Nucleus accumbens (tissue), 56 donors: ENCODE data around the gene SPARC.

Experiments
- DNase-seq, 56 donors: peaks; one replicate each; lab custom pipeline; 2025; lab: John Stamatoyannopoulos, UW

The SPARC gene

GRCh38 chr5:151631941-151632340 is 54.8 kb downstream of the SPARC start:
- no peak for DNase-seq

- no peak for DNase-seq
Measured at GRCh38 chr5:151630088-151630487, 56.6 kb downstream of the SPARC start.

- no peak for DNase-seq
Measured at GRCh38 chr5:151628112-151628823, 58.4 kb downstream of the SPARC start.

- DNase-seq = no peak
Measured at GRCh38 chr5:151627650-151628049, 59.1 kb downstream of the SPARC start.

- DNase-seq = no peak
Measured at GRCh38 chr5:151625285-151625684, 61.4 kb downstream of the SPARC start.

- DNase-seq = peak in 2 of 56 donors; percentile 13 to 25
Measured at GRCh38 chr5:151624476-151624875, 62.2 kb downstream of the SPARC start.

GRCh38 chr5:151622367-151623088 is 64.2 kb downstream of the SPARC start:
- DNase-seq = no peak

GRCh38 chr5:151620461-151620840 is 66.3 kb downstream of the SPARC start:
- DNase-seq = no peak

- DNase-seq = no peak
Measured at GRCh38 chr5:151619812-151620460, 66.8 kb downstream of the SPARC start.

GRCh38 chr5:151618907-151619306 is 67.8 kb downstream of the SPARC start:
- DNase-seq = no peak

- no peak for DNase-seq
Measured at GRCh38 chr5:151617841-151618710, 68.6 kb downstream of the SPARC start.

- DNase-seq = peak in 2 of 56 donors; percentile 9 to 12
Measured at GRCh38 chr5:151617383-151617840, 69.3 kb downstream of the SPARC start.

- peak in 4 of 56 donors; percentile 14 to 31 (median 21) for DNase-seq
Measured at GRCh38 chr5:151615431-151615830, 71.3 kb downstream of the SPARC start.

- no peak for DNase-seq
Measured at GRCh38 chr5:151614565-151614964, 72.2 kb downstream of the SPARC start.

- peak in 34 of 56 donors; percentile 8 to 84 (median 46) for DNase-seq
Measured at GRCh38 chr5:151612689-151613427, 73.9 kb downstream of the SPARC start.

- DNase-seq = no peak
Measured at GRCh38 chr5:151611127-151611775, 75.5 kb downstream of the SPARC start.
